Sciatic nerve (tissue), 2 donors: ENCODE data around the gene SGPP1. TPM values are rescaled to one million over a fixed set of nuclear protein-coding genes. Genes with fewer than 3 reads are reported as not detected.
"Not testable (repeated sequence)": the region's sequence is repeated elsewhere in the genome, so short reads cannot be mapped to it uniquely, and the experiment has no call there.

ENCODE experiments used
- ATAC-seq: fragments of 200-7000 bp; cut with Tn5 transposase; one replicate; pipeline ENCODE4 v1.9.1; 2020; ENCODE audit warnings: mild to moderate bottlenecking, moderate library complexity
- DNase-seq: peaks from one replicate; pipeline ENCODE4 v3.0.0-alpha.2; 2020; ENCODE audit warnings: low spot score
- intact Hi-C: fragments of 100-400 bp; cut with DNase I; formaldehyde crosslinking; loops from one replicate; pipeline ENCODE4 v1.14.2; 2022
- total RNA-seq: library from RNA; stranded (reverse); fragmentation: NEBNext Ultra II Directional; extraction: Animal tissue kit (Norgen Biotek cat#: 25700); gene quantifications from one replicate; pipeline ENCODE4 v1.2.1, GENCODE V29; 2021
- donor health status: DM: no; HTN: no; CAD: no.
- donor health status: DM: no; HTN: no; CAD: no.

The SGPP1 gene
- total RNA-seq, 1 donor from 2014 or later: 20.7 TPM

DNA sequence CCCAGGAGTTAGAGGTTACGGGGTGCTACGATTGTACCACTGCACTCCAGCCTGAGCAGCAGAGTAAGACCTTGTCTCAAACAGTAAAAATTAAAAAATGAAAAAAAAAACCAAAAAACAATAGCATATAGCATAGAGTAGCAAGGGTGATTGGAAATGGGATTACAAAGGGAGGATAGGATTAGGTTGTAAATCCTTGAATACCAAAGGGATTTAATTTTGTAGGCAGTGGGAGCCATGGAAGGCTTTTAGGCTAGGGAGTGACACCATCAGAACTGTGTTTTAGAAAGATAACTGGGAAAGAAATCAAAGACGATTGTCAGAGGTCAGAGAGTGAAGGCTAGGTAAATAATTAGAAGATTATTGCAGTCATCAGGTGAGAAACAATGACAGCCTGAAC, 2.8 kb upstream of the SGPP1 start:
- DNase-seq (no peak), ATAC-seq (no peak)
- intact Hi-C loops: no loop called here

DNA sequence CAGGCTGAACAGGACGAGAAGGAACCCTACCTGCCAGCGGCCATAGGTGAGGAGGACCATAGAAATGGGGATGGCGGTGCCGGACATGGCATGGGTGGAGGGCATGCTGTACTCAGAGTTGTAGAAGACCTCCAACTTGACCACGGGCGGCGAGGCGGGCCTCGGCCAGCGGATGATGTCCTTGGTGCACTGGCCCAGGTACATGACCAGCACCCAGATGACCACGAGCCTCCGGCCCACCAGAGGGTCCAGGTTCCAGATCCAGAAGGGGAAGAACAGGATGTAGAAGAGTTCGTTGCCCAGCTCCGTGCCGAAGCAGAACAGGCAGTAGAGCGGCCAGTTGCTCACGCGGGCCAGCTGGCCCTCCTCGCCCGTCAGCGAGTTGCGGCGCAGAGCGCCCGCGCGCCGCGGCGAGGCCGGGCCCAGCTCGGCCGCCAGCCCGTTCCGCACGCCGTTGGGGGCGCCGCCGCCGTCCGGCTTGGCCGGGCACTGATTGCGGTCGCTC, 582 bp downstream of the SGPP1 start:
- peak; percentile 67 for DNase-seq
- ATAC-seq: peak; percentile 66
- intact Hi-C loops: no loop called here

DNA sequence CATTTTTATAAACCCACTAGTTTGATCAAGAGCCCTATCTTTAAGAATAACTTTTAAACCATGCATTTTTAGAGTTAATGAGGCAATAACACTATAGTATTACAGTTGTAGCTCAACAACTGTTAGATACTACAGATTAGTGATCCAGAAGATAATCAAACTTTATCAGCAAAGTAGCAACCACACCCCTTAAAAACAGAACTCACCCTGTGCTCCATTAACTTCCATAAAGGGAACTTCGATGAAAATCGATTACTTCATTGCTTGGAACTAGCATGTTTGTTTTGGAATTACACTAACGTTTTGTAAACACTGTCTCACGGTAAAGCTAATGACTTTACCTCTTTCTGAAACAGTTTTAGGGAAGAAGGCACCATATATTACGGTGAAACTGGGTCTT, 1.4 kb downstream of the SGPP1 start:
- intact Hi-C loops: no loop called here
- no peak for DNase-seq

DNA sequence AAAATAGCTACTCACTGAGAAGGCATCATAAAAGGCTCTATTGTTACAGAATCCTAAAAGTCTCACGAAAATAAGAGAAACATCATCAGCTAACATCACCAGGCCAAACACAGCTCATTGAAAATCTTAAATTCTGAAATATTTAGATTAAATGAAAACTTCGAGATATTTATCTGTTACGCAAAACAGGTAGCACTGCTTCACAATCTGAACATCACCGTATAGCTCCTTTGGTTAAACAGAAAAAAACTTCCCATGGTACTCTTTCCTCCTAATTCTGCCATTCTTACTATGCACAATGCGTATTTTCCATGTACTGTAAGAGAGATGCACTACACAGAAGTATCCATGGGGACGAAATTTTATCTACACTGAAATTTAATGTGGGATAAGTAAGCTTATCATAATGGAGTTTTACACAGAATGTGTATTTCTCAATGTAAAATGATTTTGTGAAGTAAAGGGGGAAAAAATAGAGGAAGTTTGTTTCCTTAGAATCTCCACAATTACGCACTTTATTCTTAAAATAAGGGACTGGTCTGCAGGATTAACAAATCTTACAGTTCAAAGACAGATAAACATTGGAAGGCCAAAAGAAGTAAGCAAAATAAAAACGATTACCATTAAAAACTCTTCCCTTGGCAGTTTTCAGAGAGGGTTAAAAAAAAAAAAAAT, 1.9 kb downstream of the SGPP1 start:
- intact Hi-C loops: no loop called here
- ATAC-seq (no peak), DNase-seq (no peak)

More for the DNA sequence above, 1.4 kb downstream of the SGPP1 start:
- no peak for ATAC-seq

DNA sequence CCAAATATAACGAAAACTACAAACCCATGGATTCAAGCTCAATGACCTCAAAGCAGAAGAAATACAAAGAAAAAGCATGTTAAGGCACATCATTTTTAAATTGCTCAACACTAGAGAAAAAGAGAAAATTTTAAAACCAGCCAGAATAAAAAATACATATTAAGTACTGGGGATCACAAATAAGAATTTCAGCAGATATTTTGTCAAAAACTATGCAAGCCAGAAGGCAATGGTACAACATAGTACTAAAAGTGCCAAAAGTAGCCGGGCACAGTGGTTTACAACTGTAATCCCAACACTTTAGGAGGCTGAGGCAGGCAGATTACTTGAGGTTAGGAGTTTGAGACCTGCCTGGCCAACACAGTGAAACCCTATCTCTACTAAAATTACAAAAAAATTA, 10.2 kb downstream of the SGPP1 start:
- intact Hi-C loops: no loop called here
- no peak for ATAC-seq
- DNase-seq: no peak

DNA sequence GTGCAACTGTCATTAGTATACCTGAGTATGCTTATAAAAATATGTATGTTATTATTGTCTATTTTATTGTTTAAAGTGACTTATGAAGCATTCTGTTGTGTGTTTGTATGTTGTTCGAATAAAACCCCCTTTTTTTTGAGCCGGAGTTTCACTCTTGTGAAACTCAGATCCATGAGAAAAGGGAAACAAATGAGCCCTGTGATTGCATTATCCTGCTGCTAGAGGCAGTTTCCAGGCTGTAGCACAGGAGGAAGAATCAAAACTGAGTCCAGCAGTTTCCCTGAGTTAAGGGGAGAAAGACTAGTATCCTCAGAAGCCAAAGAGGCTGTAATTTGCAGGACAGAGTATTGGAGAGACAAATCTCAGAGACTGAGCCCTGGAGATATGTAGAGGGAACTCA, 12.5 kb downstream of the SGPP1 start:
- DNase-seq: no peak
- intact Hi-C loops: no loop called here
- no peak for ATAC-seq

DNA sequence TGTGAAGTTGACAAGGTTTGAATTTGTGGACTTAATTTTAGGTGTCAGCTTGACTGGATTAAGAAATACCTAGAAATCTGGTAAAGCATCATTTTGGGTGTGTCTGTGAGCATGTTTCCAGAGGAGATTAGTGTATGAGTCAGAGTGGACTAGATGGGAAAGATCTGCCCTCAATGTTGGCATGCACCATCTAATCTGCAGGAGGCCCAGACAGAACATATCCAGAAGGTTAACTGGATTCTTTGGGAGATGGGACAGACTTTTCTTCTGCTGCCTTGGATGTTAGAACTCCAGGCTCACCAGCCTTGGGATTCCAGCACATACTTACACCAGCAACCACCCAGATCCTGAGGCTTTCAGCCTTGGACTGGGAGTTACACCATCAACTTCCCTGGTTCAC, 14.1 kb downstream of the SGPP1 start:
- ATAC-seq (no peak), DNase-seq (no peak)
- intact Hi-C loops: no loop called here

- intact Hi-C loops: no loop called here
- ATAC-seq (no peak), DNase-seq (no peak)
Observed at GRCh38 chr14:63713058-63713457, 14.8 kb downstream of the SGPP1 start.

GRCh38 chr14:63712123-63712522, 15.7 kb downstream of the SGPP1 start:
- DNase-seq: no peak
- intact Hi-C loops: no loop called here
- ATAC-seq: no peak

- intact Hi-C loops: no loop called here
- ATAC-seq: no peak
- DNase-seq: no peak
Observed at GRCh38 chr14:63710497-63710896, 17.4 kb downstream of the SGPP1 start.

DNA sequence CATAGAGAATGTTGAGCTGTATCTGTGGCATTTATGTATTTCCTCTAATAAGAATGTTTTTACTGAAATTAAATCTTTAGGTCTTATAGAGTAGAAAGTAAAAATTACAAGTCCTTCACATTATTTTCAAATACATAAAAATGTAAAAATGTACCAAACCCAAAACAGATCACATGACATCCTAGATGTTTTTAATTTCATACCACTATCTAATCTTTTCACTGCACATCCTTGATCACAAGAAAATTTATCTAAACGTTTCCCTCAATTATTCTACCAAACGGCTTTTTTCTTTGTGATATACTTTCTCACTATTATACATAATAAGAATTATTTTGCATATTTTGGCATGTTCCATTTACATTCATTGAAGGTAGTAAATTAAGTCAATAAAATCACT, 18.3 kb downstream of the SGPP1 start:
- intact Hi-C loops: no loop called here
- DNase-seq (no peak), ATAC-seq (no peak)

GRCh38 chr14:63707216-63707615, 20.6 kb downstream of the SGPP1 start:
- intact Hi-C loops: no loop called here
- DNase-seq (no peak), ATAC-seq (no peak)

DNA sequence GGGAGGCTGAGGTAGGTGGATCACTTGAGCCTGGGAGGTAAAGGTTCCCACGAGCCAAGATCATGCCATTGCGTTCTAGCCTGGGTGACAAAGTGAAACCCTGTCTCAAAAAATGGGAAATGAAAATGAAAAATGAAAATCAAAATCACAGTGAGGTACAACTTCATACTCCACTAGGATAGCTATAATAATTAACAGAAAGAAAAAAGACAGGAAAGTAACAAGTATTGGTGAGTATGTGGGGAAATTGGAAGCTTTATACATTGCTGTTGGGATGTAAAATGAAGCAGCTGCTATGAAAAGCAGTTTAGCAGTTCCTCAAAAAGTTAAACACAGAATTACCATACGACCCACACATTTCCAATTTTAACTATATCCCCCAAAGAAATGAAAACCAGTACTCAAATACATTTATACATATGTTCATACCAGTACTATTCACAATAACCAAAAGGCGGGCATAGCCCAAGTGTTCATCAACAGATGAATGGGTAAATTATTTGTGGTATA, 22.2 kb downstream of the SGPP1 start:
- DNase-seq (no peak), ATAC-seq (no peak)
- intact Hi-C loops: no loop called here

GRCh38 chr14:63702530-63702929, 25.3 kb downstream of the SGPP1 start:
- DNase-seq, ATAC-seq, intact Hi-C loops: not testable (repeated sequence)

- DNase-seq (no peak), ATAC-seq (no peak)
- intact Hi-C loops: no loop called here
Observed at GRCh38 chr14:63701606-63702299, 26.1 kb downstream of the SGPP1 start.

DNA sequence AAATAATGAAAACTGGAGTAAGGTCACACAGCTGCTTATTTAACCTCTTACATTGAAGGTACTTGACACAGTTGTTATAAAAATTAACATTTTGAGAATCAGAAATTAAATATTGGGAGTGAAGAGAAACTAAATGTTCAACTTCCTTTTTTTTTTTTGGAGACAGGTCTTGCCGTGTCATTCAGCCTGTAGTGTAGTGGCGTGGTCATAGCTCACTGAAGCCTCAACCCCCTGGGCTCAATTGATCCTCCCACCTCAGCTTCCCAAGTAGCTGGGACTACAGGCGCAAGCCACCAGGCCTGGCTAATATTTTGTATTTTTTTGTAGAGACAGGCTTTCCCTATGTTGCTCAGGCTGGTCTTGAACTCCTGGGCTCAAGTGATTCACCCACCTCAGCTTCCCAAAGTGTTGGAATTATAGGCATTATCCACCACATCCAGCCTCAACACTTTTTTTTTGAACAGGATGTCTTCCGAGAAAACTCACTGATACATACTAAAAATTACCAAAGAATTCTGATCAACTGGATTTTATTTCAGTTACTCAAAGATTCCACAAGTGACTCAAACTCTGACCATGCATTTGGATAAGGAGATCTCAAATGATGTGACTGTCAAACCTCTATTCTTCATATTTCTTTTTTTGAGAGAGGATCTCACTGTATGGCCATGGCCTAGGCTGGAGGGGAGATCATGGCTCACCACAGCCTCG, 35.4 kb downstream of the SGPP1 start:
- ATAC-seq: no peak
- intact Hi-C loops: no loop called here
- DNase-seq: no peak

DNA sequence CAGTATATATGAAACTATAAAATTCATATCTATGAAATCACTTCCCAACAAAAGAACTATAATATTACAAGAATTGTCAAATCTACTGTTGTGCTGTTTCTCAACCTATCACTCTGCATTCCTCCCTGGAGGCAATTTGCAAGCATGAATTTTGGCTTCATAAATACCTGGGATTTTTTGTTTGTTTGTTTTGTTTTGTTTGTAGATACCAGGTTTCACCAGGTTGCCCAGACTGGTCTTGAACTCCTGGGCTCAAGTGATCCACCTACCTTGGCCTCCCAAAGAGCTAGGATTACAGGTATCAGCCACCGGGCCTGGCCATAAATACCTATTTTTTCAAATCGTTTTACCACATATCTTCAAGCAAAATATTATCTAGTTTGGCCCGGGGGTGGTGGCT, 38.7 kb downstream of the SGPP1 start:
- ATAC-seq (no peak), DNase-seq (no peak)
- intact Hi-C loops: no loop called here

- no peak for ATAC-seq
- intact Hi-C loops: no loop called here
- no peak for DNase-seq
Observed at GRCh38 chr14:63686926-63687325, 40.9 kb downstream of the SGPP1 start.

DNA sequence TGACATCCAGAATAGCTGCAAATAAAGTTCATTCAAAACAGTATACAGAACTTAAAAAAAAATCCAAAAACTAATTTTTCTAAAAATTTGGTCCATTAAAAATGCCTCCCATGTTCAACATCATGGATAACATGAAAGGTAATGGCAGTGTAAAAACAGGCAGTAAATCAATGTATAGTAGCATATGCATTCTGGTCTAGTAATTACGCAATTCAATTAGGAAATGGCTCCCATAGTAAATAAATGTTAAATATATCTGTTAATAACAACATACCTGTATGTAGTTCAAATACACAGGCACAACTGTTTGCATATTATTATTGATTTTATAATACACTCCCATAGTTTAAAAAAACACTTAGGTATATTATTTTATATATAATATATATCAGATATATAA, 42.5 kb downstream of the SGPP1 start:
- ATAC-seq (no peak), DNase-seq (no peak)
- intact Hi-C loops: no loop called here
